OCI-LY7 (cell line): Measurements from ENCODE around the gene FRMD5. TPM values are rescaled to one million over a fixed set of nuclear protein-coding genes. Genes with fewer than 3 reads are reported as not detected.

Experiments
- BruUV-seq: library from RNA; stranded (reverse); fragments of 400-500 nt; replicated peaks from 2 replicates; lab custom pipeline; 2021; lab: Mats Ljungman, UMichigan
- CTCF ChIA-PET: fragments of 300-600 bp; sonication (Branson Sonifier 250); formaldehyde crosslinking; loops from one replicate; lab custom pipeline; 2022; ENCODE audit warnings: antibody characterized with exemption; ENCODE audit not compliant: unreplicated experiment; lab: Charles Lee
- POLR2A ChIA-PET: fragments of 300-600 bp; sonication (Branson Sonifier 250); formaldehyde crosslinking; loops from one replicate; lab custom pipeline; 2022; ENCODE audit warnings: antibody characterized with exemption; lab: Charles Lee
- DNase-seq: peaks from one replicate; pipeline ENCODE4 v3.0.0-alpha.2; 2015; ENCODE audit warnings: low spot score
- H2AFZ ChIP-seq: fragments of 200-600 bp; sonication (generic), shearing (Covaris generic); 2 replicates; pipeline ENCODE4 v1.6.1; 2014; ENCODE audit warnings: mild to moderate bottlenecking, antibody characterized with exemption, low read length, moderate library complexity
- H3K27ac ChIP-seq: fragments of 200-600 bp; sonication (generic); 2 replicates; pipeline ENCODE4 v1.5.1; 2014; ENCODE audit warnings: mixed run types, low read depth, mild to moderate bottlenecking, moderate library complexity, low read length, inconsistent platforms; ENCODE audit not compliant: poor library complexity, severe bottlenecking
- H3K36me3 ChIP-seq: fragments of 200-600 bp; sonication (generic); 2 replicates; pipeline ENCODE4 v1.6.1; 2014; ENCODE audit warnings: mild to moderate bottlenecking, antibody characterized with exemption, low read length, moderate library complexity, mixed read lengths; ENCODE audit not compliant: insufficient read depth
- H3K4me1 ChIP-seq: fragments of 200-600 bp; sonication (generic); 2 replicates; pipeline ENCODE4 v1.5.1; 2014; ENCODE audit warnings: mild to moderate bottlenecking, low read length; ENCODE audit not compliant: insufficient read depth, poor library complexity, severe bottlenecking
- H3K4me2 ChIP-seq: fragments of 200-600 bp; sonication (generic); 2 replicates; pipeline ENCODE4 v1.6.1; 2014; ENCODE audit warnings: mild to moderate bottlenecking, low read length
- H3K4me3 ChIP-seq: fragments of 200-600 bp; sonication (generic); 2 replicates; pipeline ENCODE4 v1.5.1; 2014; ENCODE audit warnings: mild to moderate bottlenecking, low read depth, low read length; ENCODE audit not compliant: poor library complexity, severe bottlenecking
- H3K79me2 ChIP-seq: fragments of 200-600 bp; sonication (generic); 2 replicates; pipeline ENCODE4 v1.6.1; 2016; ENCODE audit warnings: low read depth, mild to moderate bottlenecking, low read length, moderate library complexity, mixed read lengths; ENCODE audit not compliant: insufficient read depth
- H3K9me2 ChIP-seq: fragments of 200-600 bp; sonication (generic); 2 replicates; pipeline ENCODE4 v1.6.1; 2016; ENCODE audit warnings: mild to moderate bottlenecking, low read length, mixed read lengths; ENCODE audit not compliant: insufficient read depth
- H3K9me3 ChIP-seq: fragments of 200-600 bp; sonication (generic); 2 replicates; pipeline ENCODE4 v1.6.1; 2014; ENCODE audit warnings: mild to moderate bottlenecking, mixed run types, low read length, mixed read lengths
- H4K20me1 ChIP-seq: fragments of 200-600 bp; sonication (generic); 2 replicates; pipeline ENCODE4 v1.6.1; 2014; ENCODE audit warnings: mild to moderate bottlenecking, antibody characterized with exemption, low read length, moderate library complexity, mixed read lengths; ENCODE audit not compliant: insufficient read depth
- CTCF ChIP-seq: fragments of 200-600 bp; sonication (generic); conservative IDR thresholded peaks from 2 replicates; pipeline ENCODE4 v1.5.1; 2014; ENCODE audit warnings: mild to moderate bottlenecking, antibody characterized with exemption, low read length, moderate library complexity, mixed read lengths
- EZH2phosphoT487 ChIP-seq: fragments of 200-600 bp; sonication (generic); IDR thresholded peaks from 2 replicates; pipeline ENCODE4 v1.6.1; 2018; ENCODE audit warnings: low read depth, borderline replicate concordance, mild to moderate bottlenecking, mixed run types, antibody characterized with exemption, low read length, moderate library complexity, mixed read lengths
- intact Hi-C: fragments of 100-400 bp; cut with micrococcal nuclease; formaldehyde crosslinking; loops from one replicate; pipeline ENCODE4 v1.10.0; 2022; ENCODE audit not compliant: unreplicated experiment
- total RNA-seq, 2 experiments: library from RNA; depleted of rRNA in 1 of 2; stranded (reverse); fragments of >200 nt in 1 of 2; shearing (Covaris generic) in 1 of 2; gene quantifications; 2 replicates each; pipeline ENCODE4 v1.2.3, GENCODE V29; 2014 to 2022

Gene FRMD5
- total RNA-seq, 2 experiments from 2014 or later, result not detected

- Histone ChIP-seq H3K4me1 (no peaks in the 10 kb centered on the region), H3K4me3 (no peak overlapping the region), H3K36me3 (no peaks in the 10 kb centered on the region), H3K4me2 (no peak overlapping the region), H4K20me1 (no peaks in the 10 kb centered on the region), H3K27ac (no peak overlapping the region), H3K9me2 (no peaks in the 10 kb centered on the region), H3K9me3 (no peaks in the 10 kb centered on the region), H3K79me2 (no peaks in the 10 kb centered on the region), H2AFZ (no peak overlapping the region)
- ChIA-PET CTCF (no interaction called here), POLR2A (interaction anchor here (0.6 to 1.2 kb wide), 2 partner anchors 36 to 63 kb away, joined by 3 read pairs; no protein-coding TSS in a partner anchor)
- TF ChIP-seq EZH2phosphoT487 (no peak), CTCF (no peak)
- no peak for DNase-seq
- intact Hi-C loops, result no loop called here
- no TSS peak for BruUV-seq
Measured at GRCh38 chr15:43991206-43991605, 203.9 kb downstream of the FRMD5 start.

DNA sequence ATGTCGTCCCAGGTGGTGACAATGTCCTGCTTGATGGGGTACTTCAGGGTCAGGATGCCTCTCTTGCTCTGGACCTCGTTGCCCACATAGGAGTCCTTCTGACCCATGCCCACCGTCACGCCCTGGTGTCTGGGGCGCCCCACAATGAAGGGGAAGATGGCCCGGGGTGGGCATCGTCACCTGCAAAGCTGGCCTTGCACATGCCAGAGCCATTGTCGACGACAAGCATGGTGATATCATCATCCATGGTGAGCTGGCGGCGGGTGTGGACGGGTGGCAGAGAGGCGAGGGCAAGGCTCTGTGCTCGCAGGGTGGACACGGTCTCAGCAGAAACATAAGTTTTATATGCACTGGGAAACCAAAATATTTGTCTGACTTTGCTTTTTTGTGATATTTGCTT is 205.1 kb downstream of the FRMD5 start:
- TF ChIP-seq EZH2phosphoT487 (no peak), CTCF (no peak)
- Histone ChIP-seq H3K36me3 (no peaks in the 10 kb centered on the region), H3K9me3 (no peaks in the 10 kb centered on the region), H3K4me1 (no peaks in the 10 kb centered on the region), H3K9me2 (no peaks in the 10 kb centered on the region), H4K20me1 (no peaks in the 10 kb centered on the region), H3K4me3 (no peak overlapping the region), H2AFZ (no peak overlapping the region), H3K27ac (no peak overlapping the region), H3K79me2 (no peaks in the 10 kb centered on the region), H3K4me2 (no peak overlapping the region)
- CTCF ChIA-PET, result no interaction called here
- no peak for DNase-seq
- POLR2A ChIA-PET, result no interaction called here
- no TSS peak for BruUV-seq
- intact Hi-C loops, result no loop called here

DNA sequence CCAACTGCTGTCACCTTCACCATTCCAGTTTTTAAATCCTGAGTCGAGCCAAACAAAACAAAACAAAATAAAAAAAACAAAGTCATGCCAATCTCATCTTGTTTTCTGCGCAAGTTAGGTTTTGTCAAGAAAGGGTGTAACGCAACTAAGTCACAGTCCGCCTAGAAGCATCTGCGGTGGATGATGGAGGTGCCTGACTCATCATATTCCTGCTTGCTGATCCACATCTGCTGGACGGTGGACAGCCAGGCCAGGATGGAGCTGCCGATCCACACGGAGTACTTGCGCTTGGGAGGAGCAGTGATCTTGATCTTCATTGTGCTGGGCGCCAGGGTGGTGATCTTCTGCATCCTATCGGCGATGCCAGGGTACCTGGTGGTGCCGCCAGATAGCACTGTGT is 206.2 kb downstream of the FRMD5 start:
- Histone ChIP-seq H3K4me1 (no peaks in the 10 kb centered on the region), H3K27ac (no peak overlapping the region), H3K4me2 (no peak overlapping the region), H3K4me3 (no peak overlapping the region), H3K79me2 (no peaks in the 10 kb centered on the region), H3K9me2 (no peaks in the 10 kb centered on the region), H3K36me3 (no peaks in the 10 kb centered on the region), H2AFZ (no peak overlapping the region), H3K9me3 (no peaks in the 10 kb centered on the region), H4K20me1 (no peaks in the 10 kb centered on the region)
- ChIA-PET POLR2A (no interaction called here), CTCF (no interaction called here)
- DNase-seq, result no peak
- BruUV-seq, result no TSS peak
- TF ChIP-seq CTCF (no peak), EZH2phosphoT487 (no peak)
- intact Hi-C loops, result no loop called here
